Right renal pelvis (tissue), 4 donors: ENCODE data around the gene AMBP. TPM values are rescaled to one million over a fixed set of nuclear protein-coding genes. Genes with fewer than 3 reads are reported as not detected.

Experiments used
- DNase-seq, 4 donors: peaks; one replicate each; pipeline ENCODE4 v3.0.0-alpha.2; 2013; ENCODE audit warnings: low read depth in 4 of 4, low spot score in 3 of 4, missing footprints in 1 of 4
- polyA plus RNA-seq, 4 donors: library from polyadenylated mRNA; unstranded; fragments of 120-200 nt; gene quantifications; one replicate each; pipeline ENCODE4 v1.2.1, GENCODE V29; 2013; ENCODE audit not compliant: insufficient read length in 4 of 4

Gene AMBP
- polyA plus RNA-seq, 4 donors, result 1.2 to 2.2 (median 2.0) TPM

- no peak for DNase-seq
These were observed 36.3 kb upstream of the AMBP start for GRCh38 chr9:114114364-114114763.

DNA sequence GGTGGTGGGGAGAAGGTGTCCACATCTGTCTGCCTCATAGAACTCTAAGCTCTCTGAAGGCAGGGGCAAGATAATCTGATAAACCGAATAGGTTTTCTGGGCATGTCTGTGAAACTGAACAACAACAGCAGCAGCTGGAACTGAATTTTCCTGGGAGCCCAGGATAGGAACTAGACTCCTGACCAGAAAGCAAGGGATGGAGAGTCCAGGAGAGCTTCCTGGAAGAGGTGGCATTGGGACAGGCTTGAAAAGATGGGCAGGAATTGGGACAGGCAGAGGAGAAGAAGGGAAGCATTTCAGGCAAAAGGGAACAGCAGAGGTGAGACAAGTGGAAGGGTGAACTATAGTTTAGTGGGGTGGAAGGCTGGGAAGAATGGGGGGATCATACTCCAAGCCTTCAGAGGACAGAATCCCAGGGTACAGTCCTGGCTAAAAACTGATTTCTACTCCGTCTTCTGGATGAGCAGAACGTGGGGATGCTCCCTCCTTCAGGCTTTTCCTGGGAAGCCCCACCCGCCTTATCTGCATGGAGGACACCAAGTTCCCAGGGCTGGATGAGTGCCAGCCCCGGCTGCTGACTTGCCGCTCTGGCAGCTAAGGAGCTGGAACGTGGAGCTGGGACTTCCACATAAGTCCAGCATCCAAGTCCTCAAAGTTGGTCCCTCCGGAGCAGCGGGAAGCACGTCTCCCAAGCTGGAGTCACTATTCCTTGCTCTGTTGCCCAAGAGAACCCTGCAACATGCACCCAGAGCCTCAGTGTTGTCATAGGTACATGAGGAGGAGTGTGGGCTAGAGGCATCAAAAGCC lies 34.9 kb upstream of the AMBP start:
- no peak for DNase-seq

DNA sequence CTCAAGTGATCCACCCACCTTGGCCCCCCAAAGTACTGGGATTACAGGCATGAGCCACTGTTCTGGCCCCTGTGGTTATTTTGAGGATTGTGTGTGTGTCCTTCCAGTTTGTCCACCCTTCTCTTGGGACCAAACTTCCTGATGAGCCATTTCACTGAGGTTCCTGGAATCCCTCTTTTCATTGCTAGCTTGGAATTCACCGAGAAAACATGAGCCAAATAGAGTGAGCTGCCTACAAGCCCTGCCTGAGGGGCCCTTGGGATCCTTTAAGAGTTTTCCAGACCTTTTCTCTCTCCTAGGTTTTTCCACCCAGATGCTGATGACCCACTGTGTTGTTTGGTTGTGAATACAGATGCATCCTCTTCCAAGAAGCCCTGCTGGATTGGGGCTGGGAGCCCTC lies 34.2 kb upstream of the AMBP start:
- DNase-seq, result no peak

DNA sequence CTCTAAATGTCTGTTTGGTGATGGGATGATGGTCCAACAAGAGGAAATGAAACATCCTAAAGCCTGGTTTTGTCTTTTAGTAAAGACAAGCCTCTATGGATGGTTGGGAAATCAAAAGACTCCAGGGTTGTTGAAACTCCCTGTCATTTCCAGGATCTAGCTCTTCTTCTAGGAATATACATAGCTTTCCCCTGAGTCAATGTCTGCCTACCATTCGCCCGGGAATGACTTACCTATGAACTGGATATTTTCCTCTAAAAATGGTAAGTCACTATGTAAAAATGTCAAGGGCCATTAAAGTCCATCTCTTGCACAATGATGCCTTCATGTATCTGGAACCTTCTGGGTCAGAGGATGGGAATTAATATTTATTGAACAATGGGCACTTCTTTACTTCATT lies 32.1 kb upstream of the AMBP start:
- DNase-seq, result no peak

GRCh38 chr9:114109124-114109523 lies 31.0 kb upstream of the AMBP start:
- no peak for DNase-seq

DNA sequence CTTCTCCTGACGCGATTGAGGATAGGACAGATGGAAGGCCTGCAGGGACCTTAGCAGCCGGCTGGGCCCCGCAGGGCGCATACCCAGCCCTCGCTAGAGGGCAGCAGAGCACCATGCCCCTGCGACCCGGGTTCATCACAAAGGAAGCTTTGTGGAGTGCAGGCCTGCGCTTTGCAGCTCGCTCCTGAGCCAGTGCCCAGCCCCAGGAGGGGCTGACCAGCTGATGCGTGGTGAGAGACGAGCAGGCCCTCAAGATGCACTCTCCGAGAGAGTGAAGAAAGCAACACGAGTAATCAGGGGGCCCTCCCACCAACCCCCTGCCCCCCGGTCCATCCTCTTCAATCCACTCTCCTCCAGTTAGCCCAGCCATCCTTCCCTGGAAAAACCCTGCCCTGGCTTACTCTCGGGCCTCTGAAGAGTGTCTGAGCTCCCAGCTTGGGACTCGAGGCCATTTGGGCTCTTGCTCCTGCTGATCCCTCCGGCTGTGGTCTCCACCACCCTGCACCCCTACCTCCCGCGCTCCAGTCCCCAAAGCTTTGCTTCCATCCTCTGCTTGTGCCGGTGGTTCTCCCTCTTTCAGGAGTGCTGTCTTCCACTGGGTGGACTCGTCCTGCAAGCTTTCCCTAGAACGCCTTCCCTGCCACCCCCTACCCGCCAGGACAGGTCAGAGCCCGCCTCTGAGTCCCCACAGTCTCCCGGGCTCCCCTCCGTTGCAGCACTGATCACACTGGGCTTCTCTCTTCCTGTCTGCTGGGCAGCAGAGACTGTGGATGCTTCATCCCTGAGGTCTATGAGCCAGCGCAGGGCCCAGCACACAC lies 30.1 kb upstream of the AMBP start:
- DNase-seq, result peak in 2 of 4 donors; percentile 55 to 65

DNA sequence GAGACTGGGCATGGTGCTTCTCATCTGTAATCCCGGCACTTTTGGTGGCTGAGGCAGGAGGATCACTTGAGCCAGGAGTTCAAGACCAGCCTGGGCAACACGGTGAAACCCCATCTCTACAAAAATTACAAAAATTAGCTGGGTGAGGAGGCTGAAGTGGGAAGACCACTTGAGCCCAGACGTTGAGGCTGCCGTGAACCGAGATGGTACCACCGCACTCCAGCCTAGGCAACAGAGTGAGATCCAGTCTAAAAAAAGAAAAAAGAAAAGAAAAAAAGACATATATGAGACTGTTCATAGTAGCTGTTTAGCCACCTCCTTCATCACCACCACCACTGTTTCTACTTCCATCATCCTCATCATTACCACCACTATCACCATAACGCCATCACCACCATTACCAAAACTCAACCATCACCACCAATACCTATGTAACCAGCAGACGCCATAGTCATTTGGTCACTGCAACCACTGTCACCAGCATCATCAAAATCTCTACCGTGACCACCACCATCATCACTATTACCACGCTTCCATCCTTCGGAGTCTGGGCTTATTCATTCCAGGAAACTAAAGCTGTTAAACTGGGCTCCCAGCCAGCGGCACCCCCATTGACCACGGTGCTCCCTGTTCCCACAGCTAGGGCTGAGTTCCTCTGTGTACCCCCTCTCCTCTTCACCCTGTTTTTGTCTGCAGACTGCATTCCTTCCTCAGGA lies 29.3 kb upstream of the AMBP start:
- DNase-seq, result no peak

- no peak for DNase-seq
These were observed 27.1 kb upstream of the AMBP start for GRCh38 chr9:114105236-114105635.

- no peak for DNase-seq
These were observed 24.4 kb upstream of the AMBP start for GRCh38 chr9:114102484-114102883.

DNA sequence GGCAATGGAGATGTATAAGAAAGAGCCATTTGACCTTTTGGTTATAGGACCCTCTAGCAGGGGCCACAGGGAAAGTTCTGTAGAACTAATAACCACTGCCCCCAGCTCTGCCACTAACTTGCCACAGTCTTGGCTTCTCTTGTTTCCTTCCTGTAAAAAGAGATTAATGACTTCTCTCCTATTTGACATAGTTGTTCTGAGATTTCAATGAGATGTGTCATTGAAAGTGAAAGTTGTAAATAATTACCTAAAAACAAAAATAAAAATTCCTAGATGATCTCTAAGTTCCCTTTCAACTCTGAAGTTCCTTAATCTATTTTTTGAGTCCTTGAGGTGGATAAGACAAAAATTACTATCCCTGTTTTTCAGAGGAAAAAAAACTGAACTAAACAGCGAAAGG lies 22.4 kb upstream of the AMBP start:
- DNase-seq, result no peak

DNA sequence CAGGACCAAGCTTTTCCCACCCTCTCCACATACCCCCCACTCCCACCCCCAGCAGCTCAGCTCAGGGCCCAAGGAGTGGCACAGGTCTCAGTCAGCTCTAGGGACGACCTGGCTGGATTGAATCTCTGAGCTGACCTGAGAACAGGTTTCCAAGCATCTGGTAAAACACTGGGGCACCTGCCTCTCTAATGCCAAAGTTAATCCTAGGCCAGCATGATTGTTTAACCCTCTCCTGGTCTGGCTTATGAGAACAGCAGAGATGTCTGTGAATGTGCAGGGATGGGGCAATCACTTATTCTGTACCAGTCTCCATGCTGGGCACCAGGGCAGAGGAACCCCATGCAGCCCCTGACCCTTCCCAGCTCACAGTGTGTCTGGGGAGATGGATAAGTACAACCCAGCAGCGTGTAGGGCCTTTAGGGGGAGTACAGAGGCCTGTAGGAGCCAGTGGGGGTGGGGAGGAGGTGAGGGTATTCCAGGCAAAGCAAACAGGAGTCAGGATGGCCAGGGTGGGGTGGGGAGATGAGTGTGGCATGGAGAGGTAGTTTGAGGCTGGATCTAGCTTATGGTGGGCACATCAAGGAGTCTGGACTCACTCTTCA lies 21.7 kb upstream of the AMBP start:
- DNase-seq, result no peak

DNA sequence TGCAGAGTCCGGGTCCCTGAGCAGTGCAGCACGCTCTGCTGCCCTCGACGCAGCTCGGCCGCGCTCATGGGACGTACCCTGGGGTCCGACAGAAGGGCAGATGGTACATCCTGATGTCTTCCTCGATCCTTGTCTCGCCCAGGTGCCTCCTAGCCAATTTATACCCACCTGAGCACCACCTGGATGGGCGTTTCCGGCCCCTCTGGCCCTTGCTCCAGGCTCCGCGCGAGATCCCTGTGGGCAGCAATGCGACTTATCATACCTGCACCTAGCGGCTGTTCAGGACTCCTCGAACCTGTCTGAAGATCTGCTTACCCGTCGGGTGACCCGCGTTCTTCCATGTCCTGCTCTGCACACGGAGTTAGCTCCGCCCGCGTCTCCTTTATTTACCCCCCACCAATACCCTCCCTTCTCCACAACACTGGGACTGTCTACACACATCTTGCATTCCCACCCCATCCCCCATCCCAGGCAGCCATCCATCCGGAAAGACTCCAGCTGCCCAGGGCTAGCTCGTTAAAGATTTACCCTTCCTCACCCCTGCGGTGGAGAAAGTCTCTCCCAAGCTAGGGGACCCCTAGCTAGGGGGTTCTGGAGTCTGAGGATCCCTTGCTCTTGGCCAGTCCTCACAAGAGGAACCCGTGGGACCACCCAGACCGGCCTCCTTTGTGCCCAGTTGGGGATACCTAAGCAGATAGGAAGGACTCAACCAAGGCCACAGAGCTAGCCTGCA lies 21.0 kb upstream of the AMBP start, which contains the start of gene KIF12:
Gene KIF12 (minus strand): TSS at position 357 of the 733 bp plus-strand sequence. CDS start 16 bp downstream, at position 341.
- peak; percentile 74 to 90 (median 88) for DNase-seq

DNA sequence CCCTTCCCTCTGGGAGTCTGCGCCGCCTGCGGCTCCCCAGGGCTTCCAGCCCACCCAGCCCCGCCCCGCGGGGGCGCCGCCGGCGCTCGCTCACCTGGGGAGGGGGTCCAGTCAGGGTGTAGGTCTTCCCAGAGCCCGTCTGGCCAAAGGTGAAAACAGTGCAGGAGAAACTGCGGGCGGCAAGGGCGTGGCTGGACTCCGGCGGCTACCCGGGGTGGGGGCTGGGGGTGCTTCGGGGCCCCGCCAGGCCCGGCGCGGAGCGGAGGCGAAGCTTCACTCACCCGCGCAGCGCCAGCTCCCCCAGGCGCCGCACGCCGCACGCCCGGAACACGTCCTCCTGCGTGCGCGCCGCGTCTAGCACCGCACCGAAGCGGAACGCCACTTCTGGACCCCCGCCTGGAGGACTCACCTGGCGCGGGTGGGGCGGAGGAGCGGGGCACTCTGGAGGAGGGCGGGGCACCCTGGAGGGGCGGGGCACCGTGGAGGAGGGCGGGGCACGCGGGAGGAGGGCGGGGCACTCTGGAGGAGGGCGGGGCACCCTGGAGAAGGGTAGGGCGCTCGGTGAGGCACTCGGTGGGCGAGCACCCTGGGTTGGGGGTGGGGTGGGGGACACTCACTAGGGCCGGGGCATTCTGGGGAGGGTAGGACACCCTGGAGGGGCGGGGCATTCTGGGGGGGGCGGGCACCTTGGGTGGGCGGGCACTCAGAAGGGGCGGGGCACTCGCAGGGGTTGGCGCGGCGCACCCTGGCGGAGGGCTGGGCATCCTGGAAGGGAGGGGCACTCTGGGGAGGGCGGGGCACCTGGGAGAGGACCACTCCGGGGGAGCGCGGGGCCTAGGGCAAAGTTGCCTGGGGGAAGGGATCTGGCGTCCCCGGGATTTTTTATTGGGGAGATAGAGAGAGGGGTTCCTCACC lies 20.2 kb upstream of the AMBP start:
- DNase-seq, result peak in 3 of 4 donors; percentile 58 to 65 (median 60)

- DNase-seq, result no peak
These were observed 19.5 kb upstream of the AMBP start for GRCh38 chr9:114097613-114098020.

DNA sequence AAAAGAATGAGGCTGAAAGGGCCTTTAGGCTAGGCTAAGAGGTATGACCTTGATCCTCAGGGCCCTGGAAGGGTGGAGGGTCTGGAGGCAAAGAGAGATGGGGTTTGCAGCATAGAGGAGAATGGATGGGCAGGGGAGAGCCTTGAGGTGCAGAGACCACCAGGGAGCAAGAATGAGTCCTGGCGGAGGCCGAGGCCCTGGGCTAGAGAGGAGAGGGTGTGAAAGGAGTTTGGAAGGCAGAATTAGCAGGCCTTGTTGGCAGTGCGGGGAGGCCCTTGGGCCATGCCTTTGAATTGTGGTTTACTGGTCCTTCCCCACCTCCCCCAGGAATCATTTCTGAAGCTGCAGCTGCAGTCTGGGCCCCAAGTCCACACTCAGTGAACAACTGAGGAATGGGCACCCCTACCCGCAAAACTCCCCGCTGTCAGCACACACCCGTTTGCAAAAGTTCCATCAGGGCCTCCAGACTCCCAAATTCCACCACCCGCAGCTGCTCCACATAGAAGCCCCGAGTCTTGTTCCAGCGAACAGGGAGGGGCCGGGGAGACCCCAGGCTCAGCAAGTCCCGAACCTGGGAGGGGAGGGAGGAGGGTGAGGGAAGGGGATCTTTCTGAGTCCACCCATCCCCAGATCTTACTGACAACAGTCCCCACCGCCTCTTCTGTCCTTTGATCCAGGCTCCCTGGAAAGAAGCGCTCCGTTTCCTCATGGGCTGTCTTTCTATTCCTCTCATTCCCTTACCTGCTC lies 18.9 kb upstream of the AMBP start:
- DNase-seq, result no peak

DNA sequence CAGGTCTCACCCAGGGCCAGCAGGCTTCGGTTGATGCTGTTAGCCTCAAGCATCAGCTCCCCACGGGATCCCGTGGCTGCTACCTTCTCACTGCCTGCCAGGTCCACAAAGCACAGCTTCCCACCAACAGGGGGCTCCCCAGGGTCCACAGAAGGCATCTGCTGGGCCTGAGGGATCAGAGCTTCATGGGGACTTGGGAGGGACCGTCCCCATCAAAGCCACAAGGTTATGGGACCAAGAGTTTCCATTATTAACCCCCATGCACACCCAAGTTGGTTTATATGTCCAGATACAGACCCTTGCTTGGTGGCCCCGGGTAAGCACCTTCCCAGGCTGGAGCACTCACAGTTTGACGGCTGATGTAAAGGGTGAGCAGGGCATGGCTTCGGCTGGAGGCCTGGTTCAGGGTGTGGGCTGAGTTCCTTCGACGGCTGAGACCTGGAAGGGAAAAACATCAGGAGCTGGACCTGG lies 18.0 kb upstream of the AMBP start:
- DNase-seq, result no peak

DNA sequence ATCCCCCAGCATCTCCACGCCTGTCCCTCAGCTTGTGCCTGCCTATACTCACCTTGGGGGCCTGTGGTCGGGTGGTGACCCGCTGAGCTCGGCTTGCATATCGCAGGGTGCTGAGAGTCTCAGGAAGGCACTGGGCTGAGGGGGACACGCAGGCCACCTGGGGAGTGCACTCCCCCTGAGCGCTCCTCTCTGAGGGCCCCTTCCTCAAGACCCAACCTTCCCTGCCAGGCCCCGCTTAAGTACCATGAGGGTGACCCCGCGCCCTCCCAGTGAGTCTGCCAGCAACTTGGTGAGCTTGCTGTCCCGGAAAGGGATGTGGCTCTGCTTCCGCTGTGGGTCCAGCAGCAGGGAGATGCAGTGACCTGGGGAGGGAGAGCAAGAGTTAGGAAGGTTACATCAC lies 16.9 kb upstream of the AMBP start:
- no peak for DNase-seq
